SH-SY5Y (cell line): ENCODE measurements around the gene RIPK4.
A peak's percentile ranks its signal among the peaks of the same experiment; 100 is the strongest.

Experiments used
- GATA2 ChIP-seq: IDR thresholded peaks from 2 replicates; pipeline ENCODE4 v1.6.1; 2011; ENCODE audit warnings: mild to moderate bottlenecking, low read depth, low read length
- GATA3 ChIP-seq: IDR thresholded peaks from 2 replicates; pipeline ENCODE4 v1.6.1; 2011; ENCODE audit warnings: low read depth, mild to moderate bottlenecking, low read length, moderate library complexity

Gene RIPK4

DNA sequence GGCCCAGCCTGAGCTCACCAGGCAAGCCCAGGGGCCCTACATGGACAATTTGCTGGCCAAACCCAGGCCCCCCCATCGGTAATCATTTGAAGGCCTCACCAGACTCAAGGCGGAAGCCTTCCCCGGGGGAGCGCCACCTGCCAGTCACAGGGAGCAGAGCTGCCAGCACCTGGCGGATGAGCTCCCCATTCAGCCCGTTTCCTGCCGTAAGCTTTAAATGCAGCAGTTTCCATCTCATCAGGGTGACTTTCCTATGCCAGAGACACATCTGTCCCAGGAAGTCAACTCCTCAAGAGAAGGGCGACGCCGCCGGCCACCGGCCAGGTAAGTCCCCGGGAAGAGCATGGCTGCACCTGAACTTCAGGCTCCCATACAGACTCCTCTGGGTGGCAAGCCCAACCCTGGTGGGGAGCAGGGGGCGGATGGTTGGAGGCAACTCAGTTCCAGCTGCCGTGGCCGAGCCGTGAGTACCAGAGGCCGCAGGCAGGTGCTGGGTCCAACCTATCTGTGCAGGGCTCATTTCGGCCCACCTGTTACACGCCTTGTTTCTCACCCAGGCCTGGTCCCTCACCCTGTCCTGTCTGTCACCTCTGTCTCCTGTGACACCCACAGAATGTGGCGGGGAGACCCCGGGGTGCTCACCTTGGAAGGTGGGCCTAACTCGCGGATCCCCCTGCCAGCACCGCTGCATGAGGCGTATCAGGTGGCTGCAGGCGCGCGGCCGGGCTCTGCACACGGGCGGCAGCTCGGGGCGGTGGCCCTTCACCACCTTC, 20.7 kb downstream of the RIPK4 start:
- TF ChIP-seq GATA3 (no peak), GATA2 (no peak)

DNA sequence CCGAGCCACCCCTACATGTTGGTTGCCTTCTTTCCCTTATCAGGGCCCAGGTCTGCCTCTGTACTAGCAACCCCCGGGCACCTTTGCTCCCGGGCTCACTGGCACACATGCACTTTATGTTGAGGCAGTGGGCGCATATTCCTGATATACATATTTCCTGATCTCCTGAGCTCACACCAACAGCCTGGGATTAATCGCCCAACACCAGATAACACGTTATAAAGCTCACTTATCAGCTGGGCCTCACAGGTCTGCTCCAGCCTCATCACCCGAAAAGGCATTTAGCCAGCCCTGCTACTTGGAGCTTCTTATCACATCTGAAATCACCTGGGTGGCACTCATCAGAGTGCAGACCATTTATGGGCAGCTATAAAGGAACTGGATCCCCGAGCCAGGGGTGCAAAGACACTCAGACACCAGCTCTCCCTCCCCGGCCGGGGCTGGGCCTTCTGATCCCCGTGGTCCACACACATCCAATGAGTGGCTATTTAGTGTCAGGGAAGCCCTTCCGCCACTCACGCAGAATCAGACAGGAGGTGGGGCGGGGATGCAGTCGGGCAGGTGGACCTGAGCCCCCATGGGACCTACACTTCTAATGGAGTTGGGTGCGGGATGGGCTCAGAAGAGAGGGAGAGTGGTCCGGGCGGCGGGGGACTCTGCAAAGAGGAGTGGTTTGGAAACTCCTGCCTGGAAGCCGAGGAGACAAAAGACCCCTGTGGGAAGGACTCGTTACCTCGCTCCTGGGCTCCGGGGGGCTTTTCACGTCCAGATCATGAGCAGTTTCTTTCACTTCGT, 21.6 kb downstream of the RIPK4 start:
- no peak for TF ChIP-seq GATA3
- 0 out of 2 replicates have a peak, but pooled peaks have one; percentile 6 for TF ChIP-seq GATA2

DNA sequence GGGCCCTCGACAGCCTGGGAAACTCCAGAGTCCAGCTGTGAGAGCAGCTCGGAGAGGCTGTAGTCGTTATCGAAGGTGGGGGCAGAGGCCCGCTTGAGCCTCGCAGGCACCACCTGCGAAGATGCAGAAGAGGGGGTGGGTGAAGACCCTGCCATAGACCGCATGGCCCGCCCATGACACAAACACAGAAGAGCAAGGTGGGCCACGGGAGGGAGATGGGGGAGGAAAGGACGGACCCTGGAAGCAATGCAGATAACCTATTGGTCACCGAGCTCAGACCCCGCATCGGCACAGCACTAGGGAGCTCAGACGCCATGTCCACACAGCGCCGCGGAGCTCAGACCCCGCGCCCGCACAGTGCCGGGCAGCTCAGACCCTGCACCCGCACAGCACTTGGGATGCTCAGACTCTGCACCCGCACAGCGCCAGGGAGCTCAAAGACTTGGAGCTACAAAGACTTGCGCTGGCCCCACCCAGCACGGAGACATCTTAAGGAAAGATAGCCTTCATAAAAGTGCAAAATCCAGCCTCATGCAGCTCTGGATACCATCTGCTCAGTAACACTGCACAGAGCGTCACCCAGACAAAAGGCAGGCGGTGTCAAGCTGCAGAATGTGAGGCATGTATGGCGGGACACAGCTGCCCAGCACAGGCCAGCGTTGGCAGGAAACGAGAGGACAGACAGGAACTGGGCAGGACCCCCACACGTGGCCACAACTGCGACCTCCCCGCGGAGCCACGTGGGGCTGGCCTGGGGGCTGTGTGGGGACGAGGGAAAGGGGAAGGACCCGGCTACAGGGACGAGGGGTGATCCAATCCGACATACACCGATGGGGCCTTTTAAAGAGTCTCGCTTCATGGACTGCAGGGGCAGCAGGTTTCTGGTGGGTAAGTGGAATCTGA, 22.6 kb downstream of the RIPK4 start:
- no peak for TF ChIP-seq GATA3
- TF ChIP-seq GATA2: no peak

DNA sequence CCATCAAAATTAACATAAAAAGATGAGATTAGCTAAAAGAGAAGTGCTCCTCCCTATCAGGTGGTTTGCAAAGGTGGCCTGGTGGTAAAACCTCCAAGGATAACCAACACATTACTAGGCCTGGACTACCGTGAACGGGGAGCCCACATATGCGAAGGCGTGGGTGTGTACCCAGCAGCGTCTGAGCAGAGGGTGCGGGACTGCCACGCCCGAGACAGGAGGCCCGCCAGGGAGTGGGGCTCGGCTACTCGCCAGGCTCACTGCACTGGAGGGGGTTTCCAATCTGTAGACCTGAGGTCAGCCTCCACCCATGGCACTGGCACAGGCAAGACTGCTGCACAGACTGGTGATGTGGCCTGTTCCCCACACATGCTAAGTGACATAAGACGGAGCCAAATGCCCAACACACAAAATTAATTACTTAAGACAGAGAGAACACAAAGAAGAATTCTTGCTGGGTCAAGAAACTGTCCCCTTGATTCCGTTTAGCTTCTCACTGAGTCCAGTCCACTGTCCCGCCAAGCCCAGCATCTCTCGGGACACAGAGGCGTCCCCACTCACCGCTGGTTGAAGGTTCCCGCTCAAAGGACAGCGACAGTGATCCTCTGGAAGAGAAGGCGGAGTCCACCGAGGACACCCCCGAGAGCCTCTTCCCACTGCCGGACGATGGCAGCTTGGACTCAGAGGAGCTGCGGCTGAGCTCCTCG, 23.4 kb downstream of the RIPK4 start:
- no peak for TF ChIP-seq GATA3
- no peak for TF ChIP-seq GATA2

DNA sequence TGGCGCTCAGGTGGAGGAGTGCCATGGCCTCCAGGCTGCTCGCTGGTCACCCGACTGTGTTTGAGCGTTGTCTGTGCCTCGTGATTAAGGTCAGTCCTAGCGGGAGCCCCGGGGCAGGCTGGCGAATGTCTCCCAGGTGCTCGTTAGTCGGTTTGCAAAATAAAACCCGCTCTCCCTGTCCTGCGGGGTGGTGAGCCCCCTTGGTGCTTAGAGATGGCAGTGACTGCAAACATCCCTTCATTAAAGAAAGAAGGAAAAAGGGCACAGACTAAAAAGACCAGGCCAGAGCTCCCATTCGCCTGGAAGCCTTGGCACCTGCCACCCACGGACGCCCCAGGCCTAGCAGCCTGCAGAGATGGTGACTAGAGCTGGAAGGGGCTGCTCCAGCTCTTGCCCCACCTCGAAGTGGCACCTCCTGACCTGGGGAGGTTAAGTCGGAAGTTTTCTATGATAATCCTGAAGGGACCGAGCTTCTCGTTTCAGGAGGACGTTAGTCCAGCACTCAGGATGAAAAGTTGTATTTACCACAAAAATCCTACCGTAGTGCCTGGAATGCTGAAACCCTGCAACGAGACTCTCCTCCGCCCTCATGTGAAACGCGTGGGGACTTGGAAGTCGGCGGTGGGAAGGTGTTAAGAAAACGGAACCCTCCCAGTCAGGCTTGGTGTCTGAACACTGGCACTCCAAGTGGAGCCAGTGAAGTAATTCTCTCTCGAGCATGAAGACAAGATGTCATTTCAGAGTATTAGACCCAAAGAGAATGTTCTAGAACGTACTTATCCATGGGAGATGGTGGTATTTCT, 24.6 kb downstream of the RIPK4 start:
- TF ChIP-seq GATA3: no peak
- no peak for TF ChIP-seq GATA2

DNA sequence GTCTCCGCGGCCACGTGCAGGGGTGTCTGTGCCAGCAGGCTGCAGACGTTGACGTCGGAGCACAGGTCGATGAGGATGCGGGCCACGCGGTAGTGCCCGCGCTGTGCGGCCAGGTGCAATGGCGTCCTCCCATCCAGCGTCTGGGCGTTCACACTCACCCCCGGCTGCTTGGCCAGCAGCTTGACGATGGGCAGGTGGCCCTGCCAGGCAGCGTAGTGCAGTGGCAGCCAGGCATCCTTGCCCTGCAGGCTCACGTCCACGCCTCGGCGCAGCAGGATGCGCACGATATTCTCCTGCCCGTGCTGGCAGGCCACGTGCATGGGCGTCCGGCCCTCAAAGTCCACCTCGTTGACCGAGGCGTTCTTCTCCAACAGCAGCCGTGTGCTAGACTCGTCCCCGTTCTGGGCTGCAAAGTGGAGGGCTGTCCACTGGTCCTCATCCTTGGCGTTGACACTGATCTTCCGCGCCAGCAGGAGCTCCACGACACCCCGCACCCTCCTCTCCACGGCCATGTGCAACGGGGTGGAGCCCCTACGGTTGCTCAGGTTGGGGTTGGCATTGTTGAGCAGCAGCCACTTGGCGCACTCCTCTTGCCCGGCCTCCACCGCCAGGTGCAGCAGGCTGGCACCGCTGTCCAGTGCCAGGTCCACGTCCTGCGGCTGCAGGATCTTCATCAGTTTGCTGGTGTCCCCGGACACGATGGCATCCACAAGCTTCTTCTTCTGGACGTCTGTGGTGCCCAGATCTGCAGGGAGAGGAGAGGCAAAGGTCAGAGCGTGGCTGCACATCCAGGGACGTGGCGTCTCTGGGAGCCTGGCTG, 25.4 kb downstream of the RIPK4 start:
- TF ChIP-seq GATA2 (no peak), GATA3 (no peak)

DNA sequence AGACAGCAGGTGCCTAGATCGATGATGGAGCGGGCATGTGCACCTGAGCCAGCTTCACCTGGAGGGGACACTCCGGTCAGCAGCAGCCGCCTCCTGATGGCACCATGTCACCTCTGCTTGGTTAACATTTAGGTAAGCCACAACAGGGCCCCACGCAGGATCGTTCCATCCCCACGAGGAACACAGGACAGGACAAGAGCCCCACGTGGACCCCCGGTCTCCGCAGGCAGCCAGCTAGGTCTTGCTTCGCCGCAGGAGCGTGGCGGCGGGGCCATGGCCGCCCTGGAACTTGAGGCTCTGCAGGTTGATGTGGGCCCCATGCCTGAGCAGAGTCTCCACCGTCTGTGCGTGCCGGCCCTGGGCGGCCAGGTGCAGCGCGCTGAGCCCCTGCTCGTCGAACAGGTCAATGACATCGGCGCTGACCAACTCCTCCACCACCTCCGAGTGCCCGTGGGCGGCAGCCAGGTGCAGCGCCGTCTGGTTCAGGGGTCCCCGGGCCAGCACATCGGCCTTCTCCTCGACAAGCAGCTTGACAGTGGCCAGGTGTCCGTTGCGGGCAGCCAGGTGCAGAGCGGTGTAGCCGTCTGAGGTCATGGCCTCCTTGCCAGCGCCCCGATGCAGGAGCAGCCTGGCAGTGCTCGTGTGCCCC, 26.1 kb downstream of the RIPK4 start:
- TF ChIP-seq GATA3 (no peak), GATA2 (no peak)

DNA sequence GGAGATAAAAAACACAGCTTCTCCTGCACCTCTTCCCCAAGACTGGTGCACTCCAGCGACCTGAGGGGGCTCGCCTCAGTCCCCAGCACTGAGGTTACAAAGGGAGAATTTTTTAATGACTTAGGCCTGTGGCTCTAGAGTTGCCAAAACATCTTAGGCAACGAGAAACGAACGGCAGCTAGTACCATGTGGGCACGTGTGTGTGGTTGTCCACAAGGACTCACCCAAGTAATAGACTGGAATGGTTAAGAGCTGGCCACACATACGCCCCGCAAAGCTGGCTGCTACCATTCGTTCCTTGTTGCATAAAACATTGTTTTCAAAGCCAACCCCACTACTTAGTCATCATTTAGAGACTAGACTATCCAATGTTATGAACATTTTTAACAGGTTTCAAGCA, 26.9 kb downstream of the RIPK4 start:
- TF ChIP-seq GATA2 (no peak), GATA3 (no peak)

DNA sequence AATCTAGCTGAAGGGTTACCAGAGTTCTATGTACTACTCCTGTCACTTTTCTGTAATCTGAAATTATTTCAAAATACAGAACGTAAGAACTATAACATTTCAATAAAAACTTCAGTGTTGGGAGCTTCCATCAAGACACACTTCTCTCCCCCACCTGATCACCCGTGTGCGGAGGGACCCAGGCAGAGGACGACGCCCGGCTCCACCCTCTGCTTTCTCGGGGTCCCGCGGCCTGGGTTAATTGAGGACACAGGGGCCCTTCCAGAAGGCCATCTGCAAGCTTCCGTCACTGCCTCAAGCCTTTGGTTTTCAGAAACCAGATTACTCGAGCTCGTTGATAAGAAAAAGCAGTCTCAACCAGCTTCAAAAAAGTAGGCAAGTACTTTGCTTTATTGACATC, 27.8 kb downstream of the RIPK4 start:
- no peak for TF ChIP-seq GATA2
- TF ChIP-seq GATA3: no peak

DNA sequence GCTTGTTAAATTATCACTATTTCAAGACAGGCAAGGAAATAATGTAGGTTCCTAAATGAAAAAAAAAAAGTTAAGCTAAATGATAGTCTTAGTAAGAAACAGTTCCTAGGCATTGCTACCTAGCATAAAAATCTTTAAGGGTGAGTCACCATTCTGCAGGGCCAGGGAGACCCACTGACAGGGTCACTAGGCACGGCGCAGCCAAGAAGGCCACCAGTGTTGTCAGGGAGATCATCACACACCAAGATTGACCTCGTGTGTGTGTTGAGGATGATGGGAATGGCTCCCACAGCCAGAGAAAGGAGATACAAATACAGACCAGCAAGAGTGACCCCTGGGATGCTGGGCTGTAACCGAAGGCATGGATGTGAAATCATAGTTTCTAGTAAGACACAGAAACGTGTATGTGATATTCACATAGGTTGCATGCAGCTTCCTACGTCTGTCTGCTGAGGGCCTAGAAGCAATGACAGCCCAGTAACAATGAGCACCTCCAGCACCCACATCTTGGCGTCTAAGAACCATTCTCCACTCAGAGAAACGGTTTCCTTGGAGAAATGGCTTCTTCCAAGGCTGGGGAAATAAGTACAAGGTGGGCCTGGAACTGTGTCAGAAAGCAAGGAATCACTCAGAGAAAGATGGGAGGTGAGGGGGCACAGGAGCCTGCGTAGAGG, 29.1 kb downstream of the RIPK4 start:
- TF ChIP-seq GATA2: no peak
- no peak for TF ChIP-seq GATA3

DNA sequence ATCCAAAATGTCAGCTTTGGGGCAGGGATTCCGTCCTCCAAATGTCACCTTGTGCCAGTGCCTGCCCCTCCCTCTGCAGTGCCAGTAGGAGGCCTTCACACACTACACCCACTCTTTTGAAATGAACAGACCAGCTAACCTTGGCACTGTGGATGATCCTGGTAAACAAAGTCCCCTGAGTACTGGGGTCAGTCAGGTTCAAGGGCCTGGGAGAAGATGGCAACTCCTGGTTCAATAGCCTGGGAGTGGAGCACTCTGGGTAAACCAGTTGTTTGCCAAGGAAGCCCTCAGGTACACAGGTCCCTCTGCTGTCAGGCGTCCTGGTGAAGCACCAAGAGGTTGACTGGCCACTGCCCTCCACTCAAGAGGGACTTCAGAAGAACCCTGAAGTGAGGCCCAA, 30.4 kb downstream of the RIPK4 start:
- TF ChIP-seq GATA2: no peak
- TF ChIP-seq GATA3: no peak
